HepG2 (cell line): ENCODE results near the gene CELF2. TPM values are rescaled to one million over a fixed set of nuclear protein-coding genes. Genes with fewer than 3 reads are reported as not detected.

Source experiments
- ATAC-seq: fragments of 200-7000 bp; cut with Tn5 transposase; 3 replicates; pipeline ENCODE4 v1.9.1; 2020; ENCODE audit warnings: mild to moderate bottlenecking, moderate library complexity
- BruUV-seq: library from RNA; stranded (reverse); fragments of 400-500 nt; replicated peaks from 2 replicates; lab custom pipeline; 2021; lab: Mats Ljungman, UMichigan
- CTCF ChIA-PET: fragments of 300-600 bp; formaldehyde crosslinking; extraction: SDS; loops from one replicate; lab custom pipeline; 2021; ENCODE audit warnings: low total read pairs, inconsistent platforms, low intra/inter-chr PET ratio; lab: Yijun Ruan, JAX
- POLR2A ChIA-PET: fragments of 350-600 bp; sonication (Branson Sonifier 250); formaldehyde crosslinking; loops from one replicate; lab custom pipeline; 2020; ENCODE audit warnings: antibody characterized with exemption, inconsistent platforms; lab: Yijun Ruan, JAX
- DNase-seq: peaks from one replicate; pipeline ENCODE4 v3.0.0-alpha.2; 2015; ENCODE audit warnings: low spot score
- FAIRE-seq: peaks from 3 replicates; lab custom pipeline; 2011; peaks lifted over from hg19 to GRCh38; lab: Jason Lieb, UNC
- H2AFZ ChIP-seq: one replicate; pipeline ENCODE4 v1.6.1; 2011; ENCODE audit warnings: low read length, inconsistent platforms
- H3K27ac ChIP-seq: fragments of 300-600 bp; 3 replicates; pipeline ENCODE4 v1.8.0; 2011; ENCODE audit warnings: mixed run types, mild to moderate bottlenecking, mixed read lengths, low read length, inconsistent platforms; ENCODE audit not compliant: insufficient read depth; ENCODE audit errors: extremely low read length
- H3K27me3 ChIP-seq, 2 experiments: fragments of 200-600 bp in 1 of 2; 2 replicates in 1 of 2; 3 replicates in 1 of 2; pipeline versions ENCODE4 v1.6.0 to v1.8.0; 2011; ENCODE audit warnings: low read length in 2 of 2, mild to moderate bottlenecking in 2 of 2, moderate library complexity in 2 of 2, inconsistent platforms in 1 of 2; ENCODE audit not compliant: insufficient read depth in 2 of 2, control insufficient read depth in 1 of 2
- H3K36me3 ChIP-seq, 2 experiments: fragments of 200-600 bp in 1 of 2; replicated peaks in 1 of 2; 2 replicates in 1 of 2; 3 replicates in 1 of 2; pipeline versions ENCODE4 v1.5.1 to v1.8.0; 2011; ENCODE audit warnings: low read length in 2 of 2, inconsistent platforms in 1 of 2; ENCODE audit not compliant: insufficient read depth in 2 of 2, control insufficient read depth in 1 of 2
- H3K4me1 ChIP-seq: 2 replicates; pipeline ENCODE4 v1.5.1; 2012; ENCODE audit warnings: low read length, inconsistent platforms; ENCODE audit not compliant: insufficient read depth
- H3K4me2 ChIP-seq: 2 replicates; pipeline ENCODE4 v1.6.0; 2011; ENCODE audit warnings: low read depth, low read length, inconsistent platforms
- H3K4me3 ChIP-seq, 3 experiments: fragments of 200-600 bp in 1 of 3; sonication (generic), shearing (Covaris generic) in 1 of 3; replicated peaks in 1 of 3; 2 replicates each; pipeline ENCODE4 v1.5.1; 2011 to 2016; ENCODE audit warnings: low read length in 3 of 3, inconsistent platforms in 2 of 3, low read depth in 2 of 3, mild to moderate bottlenecking in 2 of 3, control low read depth in 1 of 3, mixed read lengths in 1 of 3; ENCODE audit not compliant: insufficient read depth in 1 of 3
- H3K79me2 ChIP-seq: one replicate; pipeline ENCODE4 v1.6.1; 2011; ENCODE audit warnings: low read length, inconsistent platforms; ENCODE audit not compliant: insufficient read depth
- H3K9ac ChIP-seq: 2 replicates; pipeline ENCODE4 v1.6.0; 2011; ENCODE audit warnings: mild to moderate bottlenecking, low read depth, low read length, inconsistent platforms; ENCODE audit not compliant: insufficient read depth
- H3K9me3 ChIP-seq: 2 replicates; pipeline ENCODE4 v1.5.1; 2012; ENCODE audit warnings: mild to moderate bottlenecking, low read length
- H4K20me1 ChIP-seq: 2 replicates; pipeline ENCODE4 v1.6.0; 2011; ENCODE audit warnings: inconsistent platforms, mild to moderate bottlenecking, low read length, moderate library complexity; ENCODE audit not compliant: insufficient read depth
- BRCA1 ChIP-seq: sonication (generic); formaldehyde crosslinking; IDR thresholded peaks from 2 replicates; pipeline ENCODE4 v1.4.0; 2020; ENCODE audit warnings: missing genetic modification reagents
- CENPT ChIP-seq: sonication (generic); formaldehyde crosslinking; IDR thresholded peaks from 2 replicates; pipeline ENCODE4 v1.8.0; 2022; ENCODE audit warnings: low read depth, mild to moderate bottlenecking, moderate library complexity, missing genetic modification reagents
- DMAP1 ChIP-seq: IDR thresholded peaks from 2 replicates; pipeline ENCODE4 v1.6.1; 2016
- HMG20B ChIP-seq: conservative IDR thresholded peaks from 2 replicates; pipeline ENCODE4 v1.6.1; 2016; ENCODE audit warnings: missing genetic modification reagents, missing compliant biosample characterization
- MED8 ChIP-seq: sonication (generic); formaldehyde crosslinking; IDR thresholded peaks from 2 replicates; pipeline ENCODE4 v1.8.1; 2023; ENCODE audit warnings: mild to moderate bottlenecking, missing genetic modification reagents; ENCODE audit not compliant: insufficient replicate concordance
- MXI1 ChIP-seq: IDR thresholded peaks from 3 replicates; pipeline ENCODE4 v1.6.1; 2012; ENCODE audit warnings: low read depth, low read length, inconsistent platforms, borderline replicate concordance
- PCBP1 ChIP-seq: fragments of 200-400 bp; formaldehyde crosslinking; IDR thresholded peaks from 2 replicates; pipeline ENCODE4 v1.6.1; 2017; ENCODE audit warnings: mild to moderate bottlenecking, low read depth, low read length, borderline replicate concordance
- POLR2G ChIP-seq: fragments of 200-400 bp; formaldehyde crosslinking; IDR thresholded peaks from 2 replicates; pipeline ENCODE4 v1.6.1; 2018; ENCODE audit warnings: mild to moderate bottlenecking, low read depth, low read length, moderate library complexity
- SNAI1 ChIP-seq: sonication (generic); formaldehyde crosslinking; IDR thresholded peaks from 2 replicates; pipeline ENCODE4 v1.5.0; 2020; ENCODE audit warnings: mild to moderate bottlenecking, missing genetic modification reagents, borderline replicate concordance
- TIGD3 ChIP-seq: sonication (generic); formaldehyde crosslinking; IDR thresholded peaks from 2 replicates; pipeline ENCODE4 v1.5.1; 2020; ENCODE audit warnings: mild to moderate bottlenecking, missing genetic modification reagents, borderline replicate concordance
- TMF1 ChIP-seq: sonication (generic); formaldehyde crosslinking; IDR thresholded peaks from 2 replicates; pipeline ENCODE4 v1.8.1; 2022; ENCODE audit warnings: low read depth, missing genetic modification reagents
- TRAFD1 ChIP-seq: sonication (generic); formaldehyde crosslinking; IDR thresholded peaks from 2 replicates; pipeline ENCODE4 v1.5.1; 2020; ENCODE audit warnings: missing genetic modification reagents, mild to moderate bottlenecking, borderline replicate concordance
- WIZ ChIP-seq: sonication (generic); formaldehyde crosslinking; IDR thresholded peaks from 2 replicates; pipeline ENCODE4 v1.5.1; 2020; ENCODE audit warnings: mild to moderate bottlenecking, missing genetic modification reagents
- ZFAT ChIP-seq: sonication (generic); formaldehyde crosslinking; conservative IDR thresholded peaks from 2 replicates; pipeline ENCODE4 v1.8.1; 2023; ENCODE audit warnings: missing genetic modification reagents, inconsistent platforms
- ZFY ChIP-seq: sonication (generic); formaldehyde crosslinking; IDR thresholded peaks from 2 replicates; pipeline ENCODE4 v1.4.0; 2020; ENCODE audit warnings: missing genetic modification reagents
- ZNF275 ChIP-seq: sonication (generic); formaldehyde crosslinking; IDR thresholded peaks from 2 replicates; pipeline ENCODE4 v1.8.0; 2022; ENCODE audit warnings: missing genetic modification reagents, mild to moderate bottlenecking, inconsistent platforms, borderline replicate concordance
- ZNF292 ChIP-seq: sonication (generic); formaldehyde crosslinking; IDR thresholded peaks from 2 replicates; pipeline ENCODE4 v1.8.1; 2022; ENCODE audit warnings: mild to moderate bottlenecking, low read depth, missing genetic modification reagents, borderline replicate concordance
- ZNF468 ChIP-seq: sonication (generic); formaldehyde crosslinking; IDR thresholded peaks from 2 replicates; pipeline ENCODE4 v1.8.0; 2022; ENCODE audit warnings: mild to moderate bottlenecking, moderate library complexity, missing genetic modification reagents
- ZNF567 ChIP-seq: sonication (generic); formaldehyde crosslinking; IDR thresholded peaks from 2 replicates; pipeline ENCODE4 v1.8.1; 2023; ENCODE audit warnings: mild to moderate bottlenecking, missing genetic modification reagents, borderline replicate concordance
- ZNF570 ChIP-seq: sonication (generic); formaldehyde crosslinking; IDR thresholded peaks from 2 replicates; pipeline ENCODE4 v1.4.0; 2020; ENCODE audit warnings: mild to moderate bottlenecking, missing genetic modification reagents, borderline replicate concordance
- ZNF703 ChIP-seq: sonication (generic); formaldehyde crosslinking; IDR thresholded peaks from 2 replicates; pipeline ENCODE4 v1.5.1; 2020; ENCODE audit warnings: missing genetic modification reagents, mild to moderate bottlenecking, moderate library complexity, borderline replicate concordance
- WGBS: methylation state at CpG from one replicate; pipeline ENCODE4 v1.1.6; 2017; ENCODE audit warnings: low lambda C conversion rate; 5-methylcytosine and 5-hydroxymethylcytosine counted together
- in situ Hi-C: cut with HindIII; loops from 2 replicates; pipeline ENCODE4 v1.10.0; 2017; ENCODE audit warnings: low pct_unique_long_range_greater_than_20kb; ENCODE audit not compliant: extremely low pct_ligation_motif_present
- intact Hi-C: fragments of 100-400 bp; cut with micrococcal nuclease; formaldehyde crosslinking; loops from one replicate; pipeline ENCODE4 v1.10.0; 2022; ENCODE audit not compliant: unreplicated experiment
- polyA plus RNA-seq, 8 experiments: library from polyadenylated mRNA; depleted of rRNA in 3 of 8; stranded (reverse) in 7 of 8; unstranded in 1 of 8; fragments of >200 nt; fragmentation: Illumina TruSeq in 4 of 8; extraction: Trizol in 4 of 8; gene quantifications; 2 replicates each; pipeline versions ENCODE4 v1.2.1 to v1.2.3, GENCODE V29; 2011 to 2016; ENCODE audit warnings: low read depth in 4 of 8, missing spikeins in 1 of 8, mixed read lengths in 1 of 8; ENCODE audit not compliant: insufficient read depth in 1 of 8
- total RNA-seq, 5 experiments: library from RNA; depleted of rRNA; stranded (reverse); fragments of >200 nt; fragmentation: Illumina TruSeq; extraction: Trizol; gene quantifications; 2 replicates each; pipeline ENCODE4 v1.2.3, GENCODE V29; 2016; ENCODE audit warnings: low read depth in 1 of 5

Gene CELF2
- total and polyA plus RNA-seq, 2 of the 13 experiments (the other 11 are each of a cell fraction or from before 2014, with no cell fraction given): not detected

GRCh38 chr10:11025978-11026377 is 8.3 kb downstream of the CELF2 start (continued):
- TF ChIP-seq SNAI1 (CRISPR knock-in tag): no peak
- no peak for TF ChIP-seq ZNF468
- no peak for TF ChIP-seq WIZ
- TF ChIP-seq ZNF292 (CRISPR knock-in tag): no peak
- no peak for TF ChIP-seq BRCA1 (CRISPR knock-in tag)

- no peak overlapping the region for H3K9ac ChIP-seq
- in situ Hi-C loops (no loop called here), intact Hi-C loops (no loop called here)
- H4K20me1 ChIP-seq: no peaks in the 10 kb centered on the region
- no peaks in the 10 kb centered on the region for H3K4me1 ChIP-seq
- no peak overlapping the region for H3K27ac ChIP-seq
- no peak for ATAC-seq
- no peak for FAIRE-seq
- peaks cover 0 to 15% of the 10 kb centered on the region in 2 experiments; a peak in 1 of 5 replicates for H3K27me3 ChIP-seq
- no peak overlapping the region for H3K4me3 ChIP-seq
- no peaks in the 10 kb centered on the region for H3K36me3 ChIP-seq
- no peaks in the 10 kb centered on the region for H3K9me3 ChIP-seq
- no peak overlapping the region for H3K4me2 ChIP-seq
- BruUV-seq: no TSS peak
- no peak overlapping the region for H2AFZ ChIP-seq
- POLR2A ChIA-PET: no interaction called here
- no peaks in the 10 kb centered on the region for H3K79me2 ChIP-seq
- DNase-seq: no peak
- CTCF ChIA-PET: no interaction called here
- WGBS: 10% methylated on average over 7 of the region's 7 CpGs
- TF ChIP-seq DMAP1 (CRISPR knock-in tag) (no peak), TMF1 (CRISPR knock-in tag) (no peak), MXI1 (no peak), ZNF703 (CRISPR knock-in tag) (no peak), ZNF567 (CRISPR knock-in tag) (no peak), ZNF570 (CRISPR knock-in tag) (no peak), ZNF275 (CRISPR knock-in tag) (no peak), CENPT (no peak), ZFAT (CRISPR knock-in tag) (no peak), TRAFD1 (no peak), POLR2G (no peak), TIGD3 (CRISPR knock-in tag) (no peak), ZFY (CRISPR knock-in tag) (no peak), MED8 (CRISPR knock-in tag) (no peak), HMG20B (CRISPR knock-in tag) (no peak), PCBP1 (no peak), ZNF292 (CRISPR knock-in tag) (no peak)
Observed at GRCh38 chr10:11026773-11027172, 9.1 kb downstream of the CELF2 start.
